Keratinocyte (primary cell): Measurements from ENCODE around the gene CUL1. TPM values are rescaled to one million over a fixed set of nuclear protein-coding genes. Genes with fewer than 3 reads are reported as not detected.

Source experiments
- DNase-seq: peaks from one replicate; pipeline ENCODE4 v3.0.0-alpha.2; 2011; ENCODE audit warnings: low read depth, missing footprints, low spot score
- FAIRE-seq: peaks from 2 replicates; lab custom pipeline; 2011; peaks lifted over from hg19 to GRCh38; lab: Jason Lieb, UNC
- H2AFZ ChIP-seq: 2 replicates; pipeline ENCODE4 v1.6.0; 2012; ENCODE audit warnings: low read length, control low read depth, inconsistent platforms; ENCODE audit not compliant: control insufficient read depth
- H3K27ac ChIP-seq: 2 replicates; pipeline ENCODE4 v1.5.1; 2011; ENCODE audit warnings: low read length; ENCODE audit not compliant: control insufficient read depth, insufficient read depth
- H3K27me3 ChIP-seq: 3 replicates; pipeline ENCODE4 v1.6.0; 2011; ENCODE audit warnings: low read length; ENCODE audit not compliant: control insufficient read depth, insufficient read depth; ENCODE audit errors: extremely low read depth
- H3K36me3 ChIP-seq, 2 experiments: 2 replicates in 1 of 2; 3 replicates in 1 of 2; pipeline ENCODE4 v1.5.1; 2011; ENCODE audit warnings: low read length in 2 of 2, mild to moderate bottlenecking in 1 of 2; ENCODE audit not compliant: control insufficient read depth in 2 of 2, insufficient read depth in 2 of 2; ENCODE audit errors: extremely low read depth in 1 of 2
- H3K4me1 ChIP-seq: 3 replicates; pipeline ENCODE4 v1.5.1; 2011; ENCODE audit warnings: low read length; ENCODE audit not compliant: control insufficient read depth, insufficient read depth; ENCODE audit errors: extremely low read depth
- H3K4me2 ChIP-seq: 3 replicates; pipeline ENCODE4 v1.6.0; 2011; ENCODE audit warnings: low read depth, low read length; ENCODE audit not compliant: control insufficient read depth, insufficient read depth; ENCODE audit errors: extremely low read depth
- H3K4me3 ChIP-seq, 3 experiments: fragments of 200-600 bp in 1 of 3; sonication (generic) in 1 of 3; 2 replicates in 2 of 3; 3 replicates in 1 of 3; pipeline ENCODE4 v1.5.1; 2011 to 2016; ENCODE audit warnings: low read length in 3 of 3, mild to moderate bottlenecking in 3 of 3, control low read depth in 2 of 3, inconsistent platforms in 1 of 3, low read depth in 1 of 3, mixed read lengths in 1 of 3, mixed run types in 1 of 3, moderate library complexity in 1 of 3; ENCODE audit not compliant: control insufficient read depth in 2 of 3, insufficient read depth in 2 of 3; ENCODE audit errors: extremely low read depth in 1 of 3
- H3K79me2 ChIP-seq: 2 replicates; pipeline ENCODE4 v1.6.0; 2012; ENCODE audit warnings: low read length; ENCODE audit not compliant: control insufficient read depth, insufficient read depth
- H3K9ac ChIP-seq: 3 replicates; pipeline ENCODE4 v1.6.0; 2011; ENCODE audit warnings: low read length; ENCODE audit not compliant: control insufficient read depth, insufficient read depth; ENCODE audit errors: extremely low read depth
- H3K9me1 ChIP-seq: 3 replicates; pipeline ENCODE4 v1.6.0; 2011; ENCODE audit warnings: low read length; ENCODE audit not compliant: control insufficient read depth, insufficient read depth; ENCODE audit errors: extremely low read depth
- H3K9me3 ChIP-seq: 2 replicates; pipeline ENCODE4 v1.5.1; 2012; ENCODE audit warnings: low read depth, low read length; ENCODE audit not compliant: control insufficient read depth
- H4K20me1 ChIP-seq: 3 replicates; pipeline ENCODE4 v1.6.0; 2011; ENCODE audit warnings: low read length; ENCODE audit not compliant: control insufficient read depth, insufficient read depth; ENCODE audit errors: extremely low read depth
- CTCF ChIP-seq, 3 experiments: IDR thresholded peaks in 1 of 3; conservative IDR thresholded peaks in 1 of 3; optimal IDR thresholded peaks in 1 of 3; 2 replicates in 2 of 3; 3 replicates in 1 of 3; pipeline versions ENCODE3 to v1.5.1; 2011; ENCODE audit warnings: low read length in 3 of 3, mild to moderate bottlenecking in 3 of 3, moderate library complexity in 2 of 3, control low read depth in 1 of 3, inconsistent platforms in 1 of 3; ENCODE audit not compliant: insufficient read depth in 2 of 3; ENCODE audit errors: extremely low read depth in 1 of 3
- EZH2 ChIP-seq: IDR thresholded peaks from one replicate; pipeline ENCODE4 v1.6.1; 2012; ENCODE audit warnings: inconsistent platforms, mild to moderate bottlenecking, low read length, moderate library complexity
- dilution Hi-C: fragments of 300-500 bp; cut with MboI; formaldehyde crosslinking; loops from one replicate; pipeline ENCODE4 v1.7.0; 2020; ENCODE audit warnings: low sequenced_read_pairs; ENCODE audit not compliant: extremely low pct_ligation_motif_present
- polyA plus RNA-seq, 5 experiments: library from polyadenylated mRNA; depleted of rRNA in 3 of 5; stranded (reverse) in 3 of 5; stranded (forward) in 1 of 5; unstranded in 1 of 5; fragments of >200 nt; gene quantifications; 1 replicate in 1 of 5; 2 replicates in 3 of 5; 3 replicates in 1 of 5; pipeline versions ENCODE4 v1.2.1 to v1.2.3, GENCODE V29; 2011 to 2012; ENCODE audit warnings: missing spikeins in 2 of 5, low read depth in 1 of 5, low replicate concordance in 1 of 5

CUL1 gene
- polyA plus RNA-seq, 1 donor (not counting 4 experiments of a cell fraction or from before 2014, with no cell fraction given): 55.4 TPM

- no peak overlapping the region for H3K4me2 ChIP-seq
Measured at GRCh38 chr7:148819697-148820360, 121.1 kb downstream of the CUL1 start.

GRCh38 chr7:148821422-148821821, 122.7 kb downstream of the CUL1 start:
- Histone ChIP-seq H3K36me3 (peaks cover 0 to 9% of the 10 kb centered on the region in 2 experiments), H3K4me1 (peaks cover 4% of the 10 kb centered on the region), H3K9me3 (no peaks in the 10 kb centered on the region), H3K79me2 (no peaks in the 10 kb centered on the region), H3K9me1 (no peaks in the 10 kb centered on the region), H4K20me1 (no peaks in the 10 kb centered on the region), H3K4me2 (no peak overlapping the region), H2AFZ (no peak overlapping the region), H3K9ac (no peak overlapping the region), H3K27ac (no peak overlapping the region), H3K4me3 (no peak overlapping the region), H3K27me3 (no peaks in the 10 kb centered on the region)
- DNase-seq (no peak), FAIRE-seq (no peak)
- dilution Hi-C loops: no loop called here
- TF ChIP-seq CTCF (optimal IDR thresholded peaks at IDR 0.05 in 1 of 3, IDR thresholded peaks at IDR 0.05 in 1 of 3, conservative IDR thresholded peaks at IDR 0.05 in 1 of 3; ENCODE audit: extremely low read depth in 1 of 3, insufficient read depth in 2 of 3, low read length in 3 of 3): no peak
- no peak for TF ChIP-seq EZH2

More at GRCh38 chr7:148819697-148820360, 121.1 kb downstream of the CUL1 start:
- H3K9me3 ChIP-seq: no peaks in the 10 kb centered on the region
- H3K9ac ChIP-seq: no peak overlapping the region
- H3K4me1 ChIP-seq: peaks cover 4% of the 10 kb centered on the region
- FAIRE-seq: no peak
- H3K36me3 ChIP-seq: peaks cover 0 to 9% of the 10 kb centered on the region in 2 experiments
- H3K79me2 ChIP-seq: no peaks in the 10 kb centered on the region
- DNase-seq: no peak
- H3K9me1 ChIP-seq: no peaks in the 10 kb centered on the region
- H3K27me3 ChIP-seq: no peaks in the 10 kb centered on the region
- H3K27ac ChIP-seq: no peak overlapping the region
- no peak overlapping the region for H2AFZ ChIP-seq
- TF ChIP-seq CTCF (optimal IDR thresholded peaks at IDR 0.05 in 1 of 3, IDR thresholded peaks at IDR 0.05 in 1 of 3, conservative IDR thresholded peaks at IDR 0.05 in 1 of 3; ENCODE audit: extremely low read depth in 1 of 3, insufficient read depth in 2 of 3, low read length in 3 of 3) (no peak), EZH2 (no peak)
- dilution Hi-C loops: no loop called here
- H4K20me1 ChIP-seq: no peaks in the 10 kb centered on the region
- H3K4me3 ChIP-seq: no peak overlapping the region
